BE2C (cell line): Measurements from ENCODE around the gene COL11A2.

Experiments
- DNase-seq: peaks from one replicate; pipeline ENCODE4 v3.0.0-alpha.2; 2020
- H3K27me3 ChIP-seq: fragments of 250-450 bp; sonication (Bioruptor Pico); 2 replicates; pipeline ENCODE4 v1.5.1; 2020; ENCODE audit warnings: mild to moderate bottlenecking
- H3K36me3 ChIP-seq: fragments of 250-450 bp; sonication (Bioruptor Pico); 2 replicates; pipeline ENCODE4 v1.5.1; 2020; ENCODE audit warnings: mild to moderate bottlenecking
- H3K4me1 ChIP-seq: fragments of 250-450 bp; sonication (Bioruptor Pico); 2 replicates; pipeline ENCODE4 v1.5.1; 2020
- H3K4me3 ChIP-seq: 2 replicates; pipeline ENCODE4 v1.5.1; 2011; ENCODE audit warnings: low read depth, low read length
- H3K9me3 ChIP-seq: fragments of 250-450 bp; sonication (Bioruptor Pico); 2 replicates; pipeline ENCODE4 v1.5.1; 2020
- TF ChIP-seq, protein P1 (sequence below): IDR thresholded peaks from 2 replicates; pipeline ENCODE4 v1.5.1; 2012; ENCODE audit warnings: mild to moderate bottlenecking, low read depth, low read length

Gene COL11A2

DNA sequence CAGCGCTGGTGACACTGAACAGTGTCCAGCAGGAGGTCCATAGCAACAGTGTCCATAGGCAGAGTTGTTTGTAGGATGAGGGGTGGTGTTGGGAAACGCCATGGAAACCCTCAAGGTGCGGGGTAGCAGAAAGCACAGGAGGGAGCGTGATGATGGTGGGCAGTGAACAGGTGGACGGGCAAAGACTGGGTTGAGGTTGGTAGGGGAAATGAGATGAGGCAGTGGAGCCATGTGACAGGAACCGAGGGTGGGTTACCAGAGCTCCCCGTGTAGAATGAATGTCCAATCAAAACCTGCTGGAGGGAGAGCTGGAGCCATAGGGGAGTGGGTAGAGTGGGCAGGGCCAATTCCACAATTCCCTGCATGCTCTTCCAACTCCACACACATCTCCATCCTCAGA, 78.5 kb downstream of the COL11A2 start:
- no peak for DNase-seq
- TF ChIP-seq, protein P1, sequence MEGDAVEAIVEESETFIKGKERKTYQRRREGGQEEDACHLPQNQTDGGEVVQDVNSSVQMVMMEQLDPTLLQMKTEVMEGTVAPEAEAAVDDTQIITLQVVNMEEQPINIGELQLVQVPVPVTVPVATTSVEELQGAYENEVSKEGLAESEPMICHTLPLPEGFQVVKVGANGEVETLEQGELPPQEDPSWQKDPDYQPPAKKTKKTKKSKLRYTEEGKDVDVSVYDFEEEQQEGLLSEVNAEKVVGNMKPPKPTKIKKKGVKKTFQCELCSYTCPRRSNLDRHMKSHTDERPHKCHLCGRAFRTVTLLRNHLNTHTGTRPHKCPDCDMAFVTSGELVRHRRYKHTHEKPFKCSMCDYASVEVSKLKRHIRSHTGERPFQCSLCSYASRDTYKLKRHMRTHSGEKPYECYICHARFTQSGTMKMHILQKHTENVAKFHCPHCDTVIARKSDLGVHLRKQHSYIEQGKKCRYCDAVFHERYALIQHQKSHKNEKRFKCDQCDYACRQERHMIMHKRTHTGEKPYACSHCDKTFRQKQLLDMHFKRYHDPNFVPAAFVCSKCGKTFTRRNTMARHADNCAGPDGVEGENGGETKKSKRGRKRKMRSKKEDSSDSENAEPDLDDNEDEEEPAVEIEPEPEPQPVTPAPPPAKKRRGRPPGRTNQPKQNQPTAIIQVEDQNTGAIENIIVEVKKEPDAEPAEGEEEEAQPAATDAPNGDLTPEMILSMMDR = no peak
- Histone ChIP-seq H3K9me3 (no peaks in the 10 kb centered on the region), H3K4me1 (no peaks in the 10 kb centered on the region), H3K4me3 (no peak overlapping the region), H3K27me3 (peaks cover 43% of the 10 kb centered on the region), H3K36me3 (no peaks in the 10 kb centered on the region)
